NCI-H1105 treated with DMSO at 0.1 percent for 48 hours (cell line): ENCODE data around the gene ATP9B.
"Not testable (repeated sequence)": the region's sequence is repeated elsewhere in the genome, so short reads cannot be mapped to it uniquely, and the experiment has no call there.

Source experiments
- DNase-seq: peaks from one replicate; lab custom pipeline; 2025; lab: John Stamatoyannopoulos, UW

The ATP9B gene

DNA sequence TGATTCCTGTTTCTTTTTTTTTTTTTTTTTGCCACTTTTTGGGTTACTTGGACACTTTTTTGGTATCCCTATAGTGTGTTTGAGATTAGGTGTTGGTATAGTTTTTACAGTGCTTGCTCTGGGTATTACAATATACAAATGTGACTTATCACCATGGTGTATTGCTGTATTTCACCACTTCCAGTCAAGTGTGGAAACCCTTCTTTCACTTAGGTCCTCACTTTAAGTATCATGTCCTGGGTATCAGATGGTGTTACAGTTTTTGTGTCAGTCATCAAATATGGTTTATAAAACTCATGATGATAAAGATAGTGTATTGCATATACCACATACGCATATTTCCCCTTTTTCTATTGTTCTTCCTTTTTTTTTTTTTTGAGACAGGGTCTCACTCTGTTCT is 1.8 kb downstream of the ATP9B start:
- no peak for DNase-seq

DNA sequence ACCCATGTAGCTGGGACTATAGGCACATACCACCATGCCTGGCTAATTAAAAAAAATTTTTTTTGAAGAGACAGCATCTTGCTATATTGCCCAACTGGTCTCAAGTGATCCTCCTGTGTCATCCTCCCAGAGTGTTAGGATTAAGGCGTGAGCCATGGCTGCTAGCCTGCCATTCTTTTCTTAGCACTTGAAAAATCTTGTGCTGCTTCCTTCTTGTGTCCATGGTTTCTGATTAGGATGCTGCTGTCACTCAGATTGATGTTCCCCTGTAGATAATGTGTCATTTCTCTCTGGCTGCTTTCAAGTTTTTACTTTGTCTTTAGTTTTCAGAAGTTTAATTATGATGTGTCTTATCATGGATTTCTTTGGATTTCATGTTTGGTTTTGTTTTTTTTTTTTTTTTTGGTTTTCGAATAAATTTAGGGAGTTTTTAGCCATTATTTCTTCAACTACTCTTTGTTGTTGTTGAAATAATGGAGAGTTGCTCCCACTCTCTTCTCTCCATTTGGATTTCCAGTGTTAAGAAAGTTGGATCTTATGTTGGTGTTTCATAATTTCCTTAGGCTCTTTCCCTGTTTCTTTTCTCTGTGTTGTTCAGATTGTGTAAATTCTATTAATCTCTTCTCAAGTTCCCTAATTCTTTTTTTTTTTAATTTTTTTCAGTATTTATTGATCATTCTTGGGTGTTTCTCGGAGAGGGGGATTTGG is 2.5 kb downstream of the ATP9B start:
- no peak for DNase-seq

DNA sequence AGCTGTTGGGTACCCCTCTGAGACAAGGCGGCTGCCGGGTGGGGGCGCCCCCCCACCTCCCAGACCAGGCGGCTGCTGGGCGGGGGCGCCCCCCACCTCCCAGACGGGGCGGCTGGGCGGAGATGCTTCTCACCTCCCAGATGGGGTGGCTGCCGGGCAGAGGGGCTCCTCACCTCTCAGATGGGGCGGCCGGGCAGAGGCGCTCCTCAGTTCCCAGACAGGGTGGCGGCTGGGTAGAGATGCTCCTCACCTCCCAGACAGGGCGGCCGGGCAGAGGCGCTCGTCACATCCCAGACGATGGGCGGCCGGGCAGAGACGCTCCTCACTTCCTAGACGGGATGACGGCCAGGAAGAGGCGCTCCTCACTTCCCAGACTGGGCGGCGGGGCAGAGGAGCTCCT is 3.5 kb downstream of the ATP9B start:
- not testable (repeated sequence) for DNase-seq

DNA sequence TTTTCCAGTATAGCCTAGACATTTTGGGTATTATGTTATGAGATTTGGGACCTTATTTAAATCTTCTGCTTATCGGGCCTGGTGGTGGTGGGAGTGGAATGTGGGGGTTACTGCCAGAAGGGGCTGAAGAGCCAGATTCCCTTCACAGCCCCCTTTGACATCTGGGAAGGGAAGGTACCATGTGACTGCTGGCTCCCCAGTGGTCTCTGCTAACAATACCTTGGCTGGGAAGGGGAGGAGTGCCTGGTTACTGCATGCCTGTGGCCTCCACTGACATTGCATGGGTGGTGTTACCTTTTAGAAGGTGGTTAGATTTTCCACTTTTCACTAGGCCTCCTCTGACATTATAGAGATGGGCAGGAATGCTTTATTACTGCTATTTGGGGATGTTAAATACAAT is 8.0 kb downstream of the ATP9B start:
- DNase-seq: no peak

DNA sequence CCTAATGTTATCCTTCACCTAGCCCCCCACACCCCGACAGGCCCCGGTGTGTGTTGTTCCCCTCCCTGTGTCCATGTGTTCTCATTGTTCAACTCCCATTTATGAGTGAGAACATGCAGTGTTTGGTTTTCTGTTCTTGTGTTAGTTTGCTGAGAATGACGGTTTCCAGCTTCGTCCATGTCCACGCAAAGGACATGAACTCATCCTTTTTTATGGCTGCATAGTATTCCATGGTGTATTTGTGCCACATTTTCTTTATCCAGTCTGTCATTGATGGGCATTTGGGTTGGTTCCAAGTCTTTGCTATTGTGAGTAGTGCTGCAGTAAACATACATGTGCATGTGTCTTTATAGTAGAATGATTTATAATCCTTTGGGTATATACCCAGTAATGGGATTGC is 9.6 kb downstream of the ATP9B start:
- DNase-seq: not testable (repeated sequence)

DNA sequence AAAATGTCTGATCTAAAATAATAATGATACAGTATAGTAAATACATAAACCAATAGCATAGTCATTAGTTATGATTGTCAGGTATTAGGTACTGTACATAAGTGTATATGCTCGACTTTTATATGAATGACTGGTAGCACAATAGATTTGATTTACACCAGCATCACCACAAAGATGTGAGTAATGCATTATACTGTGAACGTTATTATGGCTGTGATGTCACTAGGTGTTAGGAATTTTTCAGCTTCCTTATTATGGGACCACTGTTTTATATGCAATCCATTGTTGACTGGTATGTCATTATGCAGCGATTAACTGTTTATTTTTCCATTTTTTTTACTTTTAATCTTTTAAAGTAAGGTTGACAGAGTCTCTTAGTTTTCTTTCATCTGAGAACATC is 23.7 kb downstream of the ATP9B start:
- DNase-seq: no peak

DNA sequence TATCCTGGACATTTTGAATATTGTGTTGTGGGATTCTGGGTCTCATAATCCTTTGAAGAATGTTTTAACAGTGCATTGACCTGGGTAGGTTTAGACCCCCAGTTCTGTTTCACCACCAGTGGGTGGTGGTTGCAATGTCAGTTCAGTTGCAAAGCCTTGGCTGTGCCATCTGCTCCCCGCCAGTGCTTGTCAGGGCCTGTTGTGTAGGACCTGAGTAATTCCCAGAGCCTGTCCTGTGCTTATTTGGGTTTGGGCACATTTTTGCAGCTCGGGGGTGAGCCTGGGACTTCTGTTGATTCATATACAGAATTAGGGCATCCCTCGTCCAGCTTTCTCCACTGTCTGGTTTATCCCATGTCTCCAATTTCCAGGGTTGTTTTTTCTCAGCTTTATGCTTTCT is 24.8 kb downstream of the ATP9B start:
- DNase-seq: no peak

DNA sequence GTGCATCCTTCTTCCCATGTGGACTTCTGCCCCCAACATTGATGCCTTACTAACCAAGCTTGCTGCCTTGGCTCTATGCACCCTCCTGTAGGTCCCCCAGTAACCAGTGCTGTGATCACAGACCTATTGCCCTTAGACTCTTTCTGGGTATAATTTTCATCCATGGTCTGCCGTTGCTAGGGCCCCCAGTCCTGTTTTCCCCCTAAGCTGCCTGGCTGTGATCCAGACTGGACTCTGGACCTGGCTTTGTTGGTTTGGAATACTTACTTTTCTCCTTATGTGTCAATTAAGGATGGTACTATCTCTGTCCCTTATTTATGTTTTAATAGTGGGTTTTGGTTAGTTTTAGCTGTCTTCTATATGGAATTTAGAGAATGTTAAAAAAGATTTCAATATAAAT is 26.0 kb downstream of the ATP9B start:
- no peak for DNase-seq

DNA sequence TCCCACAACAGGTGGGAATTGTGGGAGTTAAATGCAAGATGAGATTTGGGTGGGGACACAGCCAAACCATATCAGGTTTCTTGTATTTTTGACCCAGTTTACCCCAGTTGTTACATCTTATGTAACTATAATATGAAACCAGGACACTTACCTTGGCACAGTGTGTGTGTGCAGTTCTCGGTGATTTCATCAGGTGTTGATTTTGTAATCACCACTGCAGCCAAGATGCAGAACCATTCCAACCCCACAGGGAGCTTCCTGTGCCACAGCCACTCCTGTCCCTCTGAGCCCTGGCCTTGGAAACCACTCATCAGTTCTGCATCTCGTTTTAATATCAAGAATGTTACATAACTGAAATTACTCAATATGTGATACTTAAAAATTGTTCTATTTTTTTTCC is 31.8 kb downstream of the ATP9B start:
- no peak for DNase-seq

DNA sequence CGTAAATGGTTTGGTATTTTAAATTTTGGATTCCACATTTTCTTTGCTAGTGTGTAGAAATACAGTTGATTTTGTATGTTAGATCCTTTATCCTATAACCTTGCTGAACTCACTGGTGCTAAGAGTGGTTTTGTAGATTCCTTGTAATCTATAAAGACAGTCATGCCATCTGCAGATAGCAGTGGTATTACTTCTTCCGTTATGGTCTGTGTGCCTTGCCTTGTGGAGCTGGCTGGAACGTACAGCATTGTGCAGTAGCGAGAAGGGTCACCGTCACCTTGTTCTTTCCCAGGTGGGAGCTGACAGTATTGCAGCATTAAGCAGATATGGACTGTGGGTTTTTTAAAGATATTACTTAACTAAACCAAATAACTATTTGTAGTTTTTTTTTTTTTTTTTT is 33.7 kb downstream of the ATP9B start:
- no peak for DNase-seq

DNA sequence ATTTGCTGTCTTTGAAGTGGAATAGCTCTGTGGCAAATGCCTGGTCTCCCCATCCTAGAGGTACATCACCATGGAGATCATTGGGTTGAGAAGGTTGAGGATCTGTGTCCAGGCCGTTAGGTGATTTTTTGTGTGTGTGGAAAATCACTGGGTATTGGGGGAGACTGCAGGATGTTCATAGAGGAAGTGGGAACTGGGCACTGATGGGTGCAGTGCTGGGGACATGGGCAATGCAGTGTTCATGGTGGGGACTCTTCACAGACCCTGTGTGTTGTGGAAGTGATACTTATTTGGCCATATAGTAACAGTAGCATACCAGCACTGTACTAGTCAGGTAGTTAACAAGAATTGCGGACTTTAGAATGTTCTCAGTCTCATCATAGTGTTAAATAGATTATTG is 34.9 kb downstream of the ATP9B start:
- DNase-seq: no peak

DNA sequence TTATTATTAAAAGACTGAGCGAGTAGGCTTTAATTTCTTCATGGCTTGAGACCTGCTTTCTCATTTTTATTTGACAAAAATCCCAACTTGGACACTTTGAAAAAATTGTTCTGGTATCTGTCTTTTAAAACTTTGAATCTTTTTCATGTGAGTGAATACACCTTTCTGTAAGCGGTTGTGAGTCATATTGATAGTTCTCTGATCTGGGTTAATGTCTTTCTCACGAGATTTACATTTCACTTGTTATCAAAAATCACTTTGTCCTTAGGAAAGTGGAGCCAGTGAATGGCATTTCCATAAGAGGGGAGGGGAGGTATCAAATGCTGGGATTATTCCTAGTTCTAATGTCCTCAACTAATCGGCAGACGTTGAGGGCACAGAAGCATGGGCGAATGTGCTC is 36.3 kb downstream of the ATP9B start:
- DNase-seq: no peak

DNA sequence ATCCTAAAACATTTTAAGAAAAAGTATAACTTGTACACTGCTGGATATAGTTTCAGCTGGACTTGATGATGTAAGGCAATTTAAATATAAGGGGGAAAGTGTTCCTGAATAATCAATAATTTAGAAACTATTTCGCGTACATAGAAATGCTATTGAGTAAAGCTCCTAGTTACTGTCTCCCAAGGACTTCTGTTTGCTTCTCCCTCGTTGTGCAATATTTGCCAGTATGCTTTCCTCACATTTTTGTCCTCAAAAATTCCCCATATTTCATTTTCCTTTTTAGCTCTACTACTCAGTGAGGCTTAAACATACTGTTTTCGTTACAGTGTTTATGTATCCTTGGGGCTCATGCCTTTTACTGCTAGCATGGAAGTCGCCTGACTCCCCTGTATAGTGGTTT is 36.9 kb downstream of the ATP9B start:
- DNase-seq: no peak

DNA sequence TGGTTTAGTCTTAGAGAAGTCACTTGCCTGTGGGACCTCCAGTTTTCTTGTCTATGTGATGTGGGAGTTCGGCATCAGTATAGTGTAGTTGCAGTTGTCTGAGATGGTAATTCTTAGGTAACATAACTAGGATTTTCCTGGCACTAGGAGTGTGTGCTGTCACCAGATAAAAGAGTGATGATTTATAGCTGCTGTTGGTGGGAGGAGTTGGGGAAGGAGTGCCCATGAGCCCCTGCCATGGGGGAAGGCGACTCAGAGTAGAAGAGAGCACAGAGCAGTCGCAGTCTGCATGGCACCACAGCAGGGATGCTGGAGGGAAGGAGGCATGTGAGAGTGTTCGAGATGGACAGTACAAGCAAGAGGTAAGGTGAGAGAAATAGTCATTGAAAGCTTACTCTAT is 38.7 kb downstream of the ATP9B start:
- DNase-seq: no peak

DNA sequence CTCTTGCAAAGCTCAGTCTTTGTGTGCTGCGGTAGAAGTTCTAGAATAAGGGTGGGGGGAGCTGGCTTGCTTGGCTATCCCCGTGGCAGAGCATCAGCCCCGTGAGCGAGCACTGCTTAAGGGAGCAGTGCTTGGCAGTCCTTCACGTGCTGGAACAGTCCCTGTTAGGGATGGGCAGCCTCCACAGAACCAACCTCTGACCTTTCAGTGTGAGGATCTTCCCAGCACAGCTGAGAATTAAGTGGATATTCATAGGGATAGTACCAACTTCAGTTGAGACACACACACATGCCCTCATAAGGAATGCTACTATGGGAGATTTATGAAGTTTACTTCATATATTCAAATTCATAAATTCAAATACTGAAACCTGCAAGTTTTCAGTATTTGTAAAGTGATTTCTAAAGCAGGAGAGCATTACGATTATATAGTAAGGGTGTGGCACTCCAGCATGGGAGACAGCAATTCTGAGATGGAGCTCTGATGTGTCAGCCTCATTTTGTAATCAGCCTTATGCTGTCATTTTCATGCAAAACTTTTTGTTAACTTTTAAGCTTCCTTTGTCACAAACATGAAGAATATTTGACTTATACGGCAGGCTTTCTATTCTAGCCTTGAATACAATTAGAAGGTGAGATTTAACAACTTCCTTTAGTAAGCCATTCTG is 39.5 kb downstream of the ATP9B start:
- DNase-seq: no peak

DNA sequence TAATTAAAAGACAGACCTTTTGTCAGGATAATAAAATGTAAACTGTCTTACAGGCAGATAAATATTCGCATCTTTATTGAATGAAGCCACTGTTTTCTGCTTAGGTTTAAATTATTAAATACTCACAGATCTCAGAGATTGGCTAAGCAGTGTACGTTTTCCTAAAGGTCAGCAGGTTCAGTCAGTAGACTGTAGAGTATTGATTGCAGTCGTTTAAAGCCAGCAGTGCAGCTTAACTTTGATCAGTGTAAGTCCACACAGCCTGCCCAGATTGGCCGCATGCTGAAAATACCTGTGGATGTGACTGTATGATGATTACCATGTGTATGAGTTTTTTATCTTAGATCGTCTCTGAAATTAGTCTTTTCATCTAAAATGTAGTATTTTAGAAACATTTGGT is 42.3 kb downstream of the ATP9B start:
- no peak for DNase-seq

DNA sequence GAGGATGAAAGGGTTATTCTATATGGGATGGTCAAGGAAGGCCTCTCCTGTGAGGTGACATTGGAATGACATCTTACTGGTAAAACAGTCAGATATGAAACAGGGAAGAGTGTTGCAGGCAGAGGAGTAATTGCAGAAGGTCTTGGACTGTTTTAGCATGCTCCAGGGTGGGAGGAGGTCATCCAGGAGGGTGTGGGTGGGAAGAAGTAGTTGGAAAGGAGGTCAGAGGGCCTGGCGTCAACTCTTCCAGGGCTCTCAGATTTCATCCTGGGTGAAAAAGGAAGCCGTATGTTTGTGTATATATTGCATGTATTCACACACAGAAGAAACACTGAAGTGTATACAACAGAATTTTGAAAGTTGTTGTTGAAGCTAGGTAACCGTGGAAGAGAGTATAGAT is 48.2 kb downstream of the ATP9B start:
- DNase-seq: no peak

DNA sequence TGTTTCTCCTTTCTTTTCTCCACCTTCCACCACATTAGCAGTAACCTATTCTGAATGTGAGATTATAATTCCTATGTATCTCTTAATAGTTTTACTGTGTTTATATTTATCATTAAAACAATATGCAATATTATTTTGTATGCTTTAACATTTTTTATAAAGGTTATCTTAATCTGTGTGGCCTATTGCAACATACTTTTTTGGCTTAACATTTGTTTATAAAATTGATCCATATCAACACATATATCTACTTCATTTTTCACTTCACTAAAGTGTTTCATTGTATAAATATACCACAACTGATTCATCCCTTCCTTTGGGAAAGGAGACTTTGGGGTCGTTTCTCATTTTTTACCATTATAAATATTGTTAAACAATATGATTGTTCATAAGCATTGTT is 48.6 kb downstream of the ATP9B start:
- no peak for DNase-seq

DNA sequence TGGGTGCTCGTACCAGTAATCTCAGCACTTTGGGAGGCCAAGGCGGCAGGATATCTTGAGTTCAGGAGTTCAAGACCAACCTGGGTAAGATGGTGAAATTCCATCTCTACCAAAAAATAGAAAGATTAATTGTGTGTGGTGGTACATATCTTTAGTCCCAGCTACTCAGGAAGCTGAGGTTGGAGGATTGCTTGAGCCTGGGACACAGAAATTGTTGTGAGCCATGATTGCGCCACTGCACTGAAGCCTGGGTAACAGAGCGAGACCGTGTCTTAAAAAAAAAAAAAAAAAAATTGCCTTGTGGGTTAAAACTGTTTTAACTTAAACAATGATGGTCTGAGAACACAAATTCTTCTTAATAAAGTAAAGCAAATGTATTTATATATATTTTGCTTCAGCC is 49.6 kb downstream of the ATP9B start:
- DNase-seq: no peak

DNA sequence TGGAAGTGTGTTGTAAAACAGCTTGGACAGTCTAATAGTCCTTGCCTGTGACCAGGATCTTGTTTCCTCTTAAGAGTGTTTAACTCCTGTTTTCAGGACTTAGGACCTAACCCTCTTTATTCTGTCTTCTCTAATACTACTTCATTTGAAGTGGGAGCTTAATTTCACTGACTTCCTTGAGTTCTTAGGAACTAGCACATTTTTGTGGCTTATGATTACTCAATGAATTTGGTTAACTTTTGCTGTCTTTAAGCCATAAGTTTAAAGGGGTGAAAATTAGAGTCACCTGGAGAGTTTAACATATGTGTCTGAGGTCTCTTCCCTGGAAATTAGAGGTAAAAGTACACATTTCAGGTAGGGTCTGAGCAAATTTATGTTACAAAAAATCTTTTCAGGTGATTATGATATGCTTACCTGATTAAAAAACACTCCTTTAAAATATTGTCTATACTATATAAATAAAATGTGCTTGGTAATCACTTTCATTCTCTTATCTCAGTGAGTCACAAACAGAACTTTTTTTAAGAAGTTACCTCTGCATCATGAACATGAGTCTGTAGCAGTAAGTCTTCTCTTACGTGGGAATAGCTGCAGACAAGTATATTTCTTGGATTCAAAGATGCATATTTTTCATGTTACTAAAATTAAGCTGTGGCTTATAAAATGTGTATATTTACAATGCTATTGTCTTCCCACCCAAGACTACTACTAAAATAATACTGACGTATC is 52.7 kb downstream of the ATP9B start:
- DNase-seq: no peak

DNA sequence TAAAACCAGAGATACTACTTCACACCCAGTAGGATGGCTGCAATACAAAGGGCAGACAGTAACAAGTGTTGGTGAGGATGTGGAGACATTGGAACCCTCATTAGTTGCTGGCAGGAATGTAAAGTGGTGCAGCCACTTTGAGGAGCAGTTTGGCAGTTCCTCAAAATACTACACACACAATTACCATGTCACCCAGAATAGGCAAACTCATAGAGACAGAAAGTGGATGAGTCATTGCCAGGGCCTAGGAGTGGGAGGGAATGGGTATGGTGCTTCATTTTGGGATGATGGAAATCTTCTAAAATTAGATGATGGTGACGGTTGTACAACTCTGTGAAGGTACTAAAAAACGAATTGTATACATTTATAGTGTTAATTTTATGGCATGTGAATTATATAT is 54.8 kb downstream of the ATP9B start:
- DNase-seq: no peak

DNA sequence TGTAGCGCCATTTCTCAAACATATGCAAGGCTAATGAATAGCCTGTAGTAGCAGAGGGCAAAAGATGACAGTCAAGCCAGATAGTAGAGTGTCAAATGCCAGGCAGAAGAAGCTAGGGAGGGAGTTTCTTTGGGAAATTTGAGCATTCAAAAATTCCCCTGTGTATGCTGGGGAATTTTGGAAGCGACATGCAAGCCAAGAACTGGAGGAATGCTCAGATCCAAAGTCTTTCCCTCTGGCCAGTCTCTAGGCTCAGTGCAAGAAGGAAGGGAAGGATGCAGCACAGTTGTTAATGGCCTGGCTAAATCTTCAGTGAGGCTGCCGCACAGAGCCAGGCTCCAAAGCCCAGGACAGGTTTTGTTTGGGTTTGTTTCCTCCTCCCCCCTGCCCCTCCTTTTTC is 59.9 kb downstream of the ATP9B start:
- DNase-seq: no peak

DNA sequence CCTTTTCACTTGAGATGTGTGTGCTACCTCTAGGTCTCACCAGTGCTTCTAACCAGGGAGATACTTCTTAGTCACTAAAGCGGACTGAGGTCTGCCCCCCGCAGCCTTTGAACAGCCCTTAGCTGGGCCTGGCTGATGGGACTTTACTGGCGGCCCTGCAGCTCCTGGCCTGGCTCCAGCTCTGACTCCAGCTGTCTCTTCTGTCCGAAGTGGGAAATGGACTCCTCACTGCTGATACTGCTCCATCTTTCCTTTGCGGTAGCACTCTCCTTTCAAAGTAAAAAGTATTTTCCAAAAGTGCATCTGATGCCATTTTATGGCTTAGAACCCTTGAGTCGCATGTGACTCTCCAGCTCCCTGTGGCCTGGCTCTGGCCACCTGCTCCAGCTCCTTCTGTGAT is 64.5 kb downstream of the ATP9B start:
- DNase-seq: no peak

DNA sequence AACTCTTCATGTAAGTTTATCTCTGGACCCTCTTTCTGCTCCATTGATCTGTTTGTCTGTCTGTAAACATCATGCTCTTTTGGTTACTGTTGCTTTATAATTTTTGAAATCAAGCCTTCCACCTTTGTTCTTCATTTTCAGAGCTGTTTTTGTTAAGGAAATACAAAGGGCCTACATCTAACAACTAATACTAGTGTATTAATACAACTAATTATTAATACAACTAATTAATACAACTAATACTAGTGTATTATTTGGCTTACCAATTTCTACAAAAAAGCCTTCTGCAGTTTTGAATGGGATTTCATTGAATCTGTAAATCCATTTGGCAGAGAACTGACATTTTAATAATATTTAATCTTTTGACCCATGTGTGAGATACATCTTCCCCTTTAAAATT is 66.7 kb downstream of the ATP9B start:
- no peak for DNase-seq
